A673 (cell line): ENCODE measurements around the gene LRRK1.

Experiments
- EZH2 ChIP-seq: fragments of 200-600 bp; sonication (generic); IDR thresholded peaks from 2 replicates; pipeline ENCODE4 v1.6.1; 2017; ENCODE audit warnings: borderline replicate concordance, low read depth, mild to moderate bottlenecking, mixed read lengths, antibody characterized with exemption, low read length; ENCODE audit not compliant: poor library complexity, severe bottlenecking
- TF ChIP-seq, protein P1 (sequence below): fragments of 300-800, 200-600 bp; sonication (generic); conservative IDR thresholded peaks from 2 replicates; pipeline ENCODE4 v1.5.1; 2017; ENCODE audit warnings: low read depth, mild to moderate bottlenecking, antibody characterized with exemption, low read length, moderate library complexity, mixed read lengths

DNA sequence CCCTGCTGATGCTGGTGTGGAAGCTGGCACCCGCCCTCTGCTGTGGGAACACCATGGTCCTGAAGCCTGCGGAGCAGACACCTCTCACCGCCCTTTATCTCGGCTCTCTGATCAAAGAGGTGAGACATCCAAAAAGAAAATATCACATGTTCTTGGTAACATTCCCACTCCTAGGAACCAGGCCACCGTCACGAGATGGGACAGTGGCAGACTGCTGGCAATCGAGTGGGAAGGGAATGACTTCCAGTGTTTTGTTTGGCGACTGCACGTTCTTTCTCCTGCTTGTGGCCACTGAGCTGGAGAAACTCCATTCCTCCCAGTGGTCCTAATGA, 25.2 kb upstream of the LRRK1 start:
- TF ChIP-seq, protein P1, sequence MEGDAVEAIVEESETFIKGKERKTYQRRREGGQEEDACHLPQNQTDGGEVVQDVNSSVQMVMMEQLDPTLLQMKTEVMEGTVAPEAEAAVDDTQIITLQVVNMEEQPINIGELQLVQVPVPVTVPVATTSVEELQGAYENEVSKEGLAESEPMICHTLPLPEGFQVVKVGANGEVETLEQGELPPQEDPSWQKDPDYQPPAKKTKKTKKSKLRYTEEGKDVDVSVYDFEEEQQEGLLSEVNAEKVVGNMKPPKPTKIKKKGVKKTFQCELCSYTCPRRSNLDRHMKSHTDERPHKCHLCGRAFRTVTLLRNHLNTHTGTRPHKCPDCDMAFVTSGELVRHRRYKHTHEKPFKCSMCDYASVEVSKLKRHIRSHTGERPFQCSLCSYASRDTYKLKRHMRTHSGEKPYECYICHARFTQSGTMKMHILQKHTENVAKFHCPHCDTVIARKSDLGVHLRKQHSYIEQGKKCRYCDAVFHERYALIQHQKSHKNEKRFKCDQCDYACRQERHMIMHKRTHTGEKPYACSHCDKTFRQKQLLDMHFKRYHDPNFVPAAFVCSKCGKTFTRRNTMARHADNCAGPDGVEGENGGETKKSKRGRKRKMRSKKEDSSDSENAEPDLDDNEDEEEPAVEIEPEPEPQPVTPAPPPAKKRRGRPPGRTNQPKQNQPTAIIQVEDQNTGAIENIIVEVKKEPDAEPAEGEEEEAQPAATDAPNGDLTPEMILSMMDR, result no peak
- no peak for TF ChIP-seq EZH2
